ENCODE measurements around the gene ABCC6. TPM values are rescaled to one million over a fixed set of nuclear protein-coding genes. Genes with fewer than 3 reads are reported as not detected.

ABCC6 gene
- total RNA-seq, 1 experiment from 2014 or later = 2.7 TPM

DNA sequence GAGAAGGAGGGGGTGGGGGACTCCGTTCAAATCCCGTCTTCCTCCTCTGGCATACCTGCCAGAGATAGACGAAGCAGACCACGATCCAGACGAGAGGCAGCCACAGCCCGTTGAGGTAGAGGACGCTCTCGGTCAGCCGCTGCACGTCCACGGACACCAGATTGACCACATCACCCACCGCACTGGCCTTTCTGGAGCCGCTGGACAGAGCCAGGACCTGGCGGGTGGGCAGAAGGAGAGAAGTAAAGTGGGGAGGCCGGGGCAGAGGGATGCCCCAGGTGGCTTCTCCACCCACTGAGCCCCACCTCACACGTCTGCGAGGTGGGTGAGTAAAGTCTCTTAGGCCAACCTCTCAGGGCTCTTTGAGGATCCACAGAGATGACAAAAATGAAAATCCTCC is 25.3 kb downstream of the ABCC6 start:
- no TSS peak for BruUV-seq (replicated peaks)
- Histone ChIP-seq H3K9ac (ENCODE audit: low read length) (no peak overlapping the region), H3K9me2 (ENCODE audit: insufficient read depth) (no peaks in the 10 kb centered on the region), H3K4me1 (ENCODE audit: control insufficient read depth in 1 of 2, insufficient read depth in 2 of 2, low read length in 2 of 2) (peaks cover 16 to 49% of the 10 kb centered on the region in 2 experiments), H3K27me3 (ENCODE audit: insufficient read depth, low read length) (no peaks in the 10 kb centered on the region), H3K27ac (ENCODE audit: low read depth, low read length) (no peak overlapping the region), H3K4me2 (ENCODE audit: low read length) (no peak overlapping the region), H3K9me3 (ENCODE audit: control insufficient read depth in 1 of 2, insufficient read depth in 1 of 2, low read depth in 1 of 2, low read length in 2 of 2) (no peaks in the 10 kb centered on the region), H3K79me2 (ENCODE audit: insufficient read depth, low read length) (no peaks in the 10 kb centered on the region), H3K4me3 (replicated peaks in 1 of 2; ENCODE audit: low read depth in 1 of 2, low read length in 2 of 2) (no peak overlapping the region), H4K20me1 (ENCODE audit: insufficient read depth) (no peaks in the 10 kb centered on the region), H2AFZ (ENCODE audit: low read depth, low read length, poor library complexity, severe bottlenecking) (no peak overlapping the region), H3K36me3 (ENCODE audit: control insufficient read depth in 1 of 2, insufficient read depth in 2 of 2, low read length in 2 of 2) (no peaks in the 10 kb centered on the region)
- RAD21 ChIA-PET (ENCODE audit: low non-redundant PET in 1 of 2, low total read pairs in 2 of 2, uncharacterized antibody in 2 of 2, unreplicated experiment in 2 of 2) = no interaction called here
- intact Hi-C loops (cut with micrococcal nuclease) = no loop called here
- CTCF ChIA-PET = no interaction called here
- no peak for ATAC-seq
- POLR2A ChIA-PET = no interaction called here
- TF ChIP-seq POLR2AphosphoS5 (IDR thresholded peaks at IDR 0.05; ENCODE audit: low read depth, low read length) (no peak), SRF (IDR thresholded peaks at IDR 0.05; ENCODE audit: low read depth) (no peak), CBX3 (IDR thresholded peaks at IDR 0.05; ENCODE audit: low read depth) (no peak), SIN3A (IDR thresholded peaks at IDR 0.05; ENCODE audit: low read depth) (no peak), EGR1 (IDR thresholded peaks at IDR 0.05; ENCODE audit: low read depth) (no peak), JUND (IDR thresholded peaks at IDR 0.05) (no peak), SP1 (IDR thresholded peaks at IDR 0.05; ENCODE audit: low read depth) (no peak), ZNF274 (IDR thresholded peaks at IDR 0.05; ENCODE audit: low read depth, low read length) (no peak), EZH2phosphoT487 (IDR thresholded peaks at IDR 0.05; ENCODE audit: borderline replicate concordance) (no peak)
- TF ChIP-seq, protein P1, sequence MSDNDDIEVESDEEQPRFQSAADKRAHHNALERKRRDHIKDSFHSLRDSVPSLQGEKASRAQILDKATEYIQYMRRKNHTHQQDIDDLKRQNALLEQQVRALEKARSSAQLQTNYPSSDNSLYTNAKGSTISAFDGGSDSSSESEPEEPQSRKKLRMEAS (IDR thresholded peaks at IDR 0.05) = no peak
- TF ChIP-seq, protein P2, sequence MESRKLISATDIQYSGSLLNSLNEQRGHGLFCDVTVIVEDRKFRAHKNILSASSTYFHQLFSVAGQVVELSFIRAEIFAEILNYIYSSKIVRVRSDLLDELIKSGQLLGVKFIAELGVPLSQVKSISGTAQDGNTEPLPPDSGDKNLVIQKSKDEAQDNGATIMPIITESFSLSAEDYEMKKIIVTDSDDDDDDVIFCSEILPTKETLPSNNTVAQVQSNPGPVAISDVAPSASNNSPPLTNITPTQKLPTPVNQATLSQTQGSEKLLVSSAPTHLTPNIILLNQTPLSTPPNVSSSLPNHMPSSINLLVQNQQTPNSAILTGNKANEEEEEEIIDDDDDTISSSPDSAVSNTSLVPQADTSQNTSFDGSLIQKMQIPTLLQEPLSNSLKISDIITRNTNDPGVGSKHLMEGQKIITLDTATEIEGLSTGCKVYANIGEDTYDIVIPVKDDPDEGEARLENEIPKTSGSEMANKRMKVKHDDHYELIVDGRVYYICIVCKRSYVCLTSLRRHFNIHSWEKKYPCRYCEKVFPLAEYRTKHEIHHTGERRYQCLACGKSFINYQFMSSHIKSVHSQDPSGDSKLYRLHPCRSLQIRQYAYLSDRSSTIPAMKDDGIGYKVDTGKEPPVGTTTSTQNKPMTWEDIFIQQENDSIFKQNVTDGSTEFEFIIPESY (IDR thresholded peaks at IDR 0.05; ENCODE audit: extremely low read depth, insufficient replicate concordance, low read length) = no peak
- no peak for DNase-seq (ENCODE audit: low read depth, low spot score)

Measured in HCT116 (cell line).